ENCODE data around the gene APOC1. TPM values are rescaled to one million over a fixed set of nuclear protein-coding genes. Genes with fewer than 3 reads are reported as not detected.
A peak's percentile ranks its signal among the peaks of the same experiment; 100 is the strongest.

The APOC1 gene
- total and polyA plus RNA-seq, 4 donors, result 14.0 to 1,030 (median 217) TPM

GRCh38 chr19:44954649-44955504, 40.5 kb downstream of the APOC1 start, which contains the start of gene CLPTM1:
CLPTM1 (plus strand) TSS chr19:44955380; CDS start chr19:44955396, 16 bp downstream.
- H3K36me3 ChIP-seq (ENCODE audit: control insufficient read depth in 4 of 4, insufficient read depth in 4 of 4, low read length in 4 of 4), result peaks cover 0 to 5% (median 4%) of the 10 kb centered on the region in 4 donors
- DNase-seq (peak; percentile 97 to 99 (median 98)), ATAC-seq (ENCODE audit: insufficient read depth, low FRiP score) (peak; percentile 97)
- H3K27me3 ChIP-seq (ENCODE audit: control insufficient read depth in 3 of 3, insufficient read depth in 3 of 3, low read length in 2 of 3), result no peaks in the 10 kb centered on the region
- H3K27ac ChIP-seq (ENCODE audit: low read depth in 1 of 2, low read length in 1 of 2), result peak within 1 kb of the TSS; percentile 84 to 98
- no peaks in the 10 kb centered on the region for H3K9me3 ChIP-seq (ENCODE audit: control insufficient read depth in 4 of 4, insufficient read depth in 3 of 4, low read length in 3 of 4)
- H3K4me1 ChIP-seq (ENCODE audit: control insufficient read depth in 5 of 5, insufficient read depth in 5 of 5, low read length in 5 of 5), result peaks cover 0 to 26% (median 6%) of the 10 kb centered on the region in 5 donors
- peak within 1 kb of the TSS; percentile 88 to 95 for H3K9ac ChIP-seq (ENCODE audit: insufficient read depth in 1 of 2, low read length in 2 of 2)
- peak within 1 kb of the TSS; percentile 100 for H3K4me3 ChIP-seq
- 0% methylated on average over 49 to 65 of the region's 65 CpGs for WGBS, 2 donors
- TF ChIP-seq, protein P1, sequence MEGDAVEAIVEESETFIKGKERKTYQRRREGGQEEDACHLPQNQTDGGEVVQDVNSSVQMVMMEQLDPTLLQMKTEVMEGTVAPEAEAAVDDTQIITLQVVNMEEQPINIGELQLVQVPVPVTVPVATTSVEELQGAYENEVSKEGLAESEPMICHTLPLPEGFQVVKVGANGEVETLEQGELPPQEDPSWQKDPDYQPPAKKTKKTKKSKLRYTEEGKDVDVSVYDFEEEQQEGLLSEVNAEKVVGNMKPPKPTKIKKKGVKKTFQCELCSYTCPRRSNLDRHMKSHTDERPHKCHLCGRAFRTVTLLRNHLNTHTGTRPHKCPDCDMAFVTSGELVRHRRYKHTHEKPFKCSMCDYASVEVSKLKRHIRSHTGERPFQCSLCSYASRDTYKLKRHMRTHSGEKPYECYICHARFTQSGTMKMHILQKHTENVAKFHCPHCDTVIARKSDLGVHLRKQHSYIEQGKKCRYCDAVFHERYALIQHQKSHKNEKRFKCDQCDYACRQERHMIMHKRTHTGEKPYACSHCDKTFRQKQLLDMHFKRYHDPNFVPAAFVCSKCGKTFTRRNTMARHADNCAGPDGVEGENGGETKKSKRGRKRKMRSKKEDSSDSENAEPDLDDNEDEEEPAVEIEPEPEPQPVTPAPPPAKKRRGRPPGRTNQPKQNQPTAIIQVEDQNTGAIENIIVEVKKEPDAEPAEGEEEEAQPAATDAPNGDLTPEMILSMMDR (IDR thresholded peaks at IDR 0.05; ENCODE audit: control extremely low read depth, extremely low read depth), result no peak

DNA sequence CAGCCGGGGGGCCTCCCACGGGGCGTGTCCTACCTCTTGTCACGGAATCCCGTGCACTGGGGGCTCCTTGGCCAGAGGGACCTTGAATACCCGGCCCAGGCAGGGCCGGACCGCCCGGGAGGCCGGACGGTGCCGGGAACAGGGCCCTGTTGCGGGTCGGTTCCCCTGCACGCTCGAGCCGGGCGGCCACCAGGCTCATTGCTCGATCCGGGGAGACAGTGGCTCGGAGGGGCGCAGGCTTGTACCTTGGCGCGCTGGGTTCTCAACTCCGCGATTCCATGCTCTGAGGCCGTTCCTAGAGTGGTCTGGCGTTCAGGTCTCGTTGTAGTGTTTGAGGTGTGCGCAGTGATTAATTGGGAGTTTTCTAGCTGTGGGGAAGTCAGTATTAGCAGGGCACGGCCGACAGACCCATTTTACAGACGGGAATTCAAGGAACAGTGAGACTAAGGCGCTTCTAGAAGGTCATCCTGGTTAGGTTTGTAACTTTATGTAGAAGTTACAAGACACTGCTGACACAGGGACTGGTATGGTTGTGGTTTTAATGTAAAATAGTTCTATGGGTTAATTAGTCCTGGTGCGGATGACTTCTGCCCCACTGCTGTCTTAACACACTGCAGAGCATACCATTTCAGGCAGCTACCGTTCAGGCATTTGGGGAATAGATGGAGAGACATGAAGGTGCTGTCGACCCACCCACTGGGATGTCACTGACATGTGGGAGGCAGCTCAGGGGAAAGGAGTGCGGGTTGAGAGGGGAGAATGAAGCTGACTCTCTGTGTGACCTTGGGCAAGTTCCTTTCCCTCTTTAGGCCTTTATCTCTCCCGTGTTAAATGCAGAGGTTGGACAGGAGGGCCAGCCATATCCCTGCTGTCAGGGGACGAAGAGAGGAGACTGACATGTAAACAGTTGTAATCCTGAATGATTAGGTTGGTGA, 41.4 kb downstream of the APOC1 start:
- H3K36me3 ChIP-seq (ENCODE audit: control insufficient read depth in 4 of 4, insufficient read depth in 4 of 4, low read length in 4 of 4), result peaks cover 0 to 3% (median 1%) of the 10 kb centered on the region in 4 donors
- TF ChIP-seq, protein P1 (IDR thresholded peaks at IDR 0.05; ENCODE audit: control extremely low read depth, extremely low read depth), result no peak
- peak overlapping the region; percentile 69 to 82 for H3K27ac ChIP-seq (ENCODE audit: low read depth in 1 of 2, low read length in 1 of 2)
- H3K9me3 ChIP-seq (ENCODE audit: control insufficient read depth in 4 of 4, insufficient read depth in 3 of 4, low read length in 3 of 4), result no peaks in the 10 kb centered on the region
- peaks cover 0 to 26% (median 6%) of the 10 kb centered on the region in 5 donors for H3K4me1 ChIP-seq (ENCODE audit: control insufficient read depth in 5 of 5, insufficient read depth in 5 of 5, low read length in 5 of 5)
- DNase-seq (peak in 1 of 3 donors; percentile 2), ATAC-seq (ENCODE audit: insufficient read depth, low FRiP score) (peak; percentile 7)
- H3K27me3 ChIP-seq (ENCODE audit: control insufficient read depth in 3 of 3, insufficient read depth in 3 of 3, low read length in 2 of 3), result no peaks in the 10 kb centered on the region
- peak overlapping the region; percentile 82 to 88 for H3K9ac ChIP-seq (ENCODE audit: insufficient read depth in 1 of 2, low read length in 2 of 2)
- H3K4me3 ChIP-seq, result peak overlapping the region; percentile 100
- 3 to 5% methylated on average over 37 to 40 of the region's 40 CpGs for WGBS, 2 donors

- Histone ChIP-seq H3K4me3 (no peak overlapping the region), H3K27me3 (ENCODE audit: control insufficient read depth in 3 of 3, insufficient read depth in 3 of 3, low read length in 2 of 3) (no peaks in the 10 kb centered on the region), H3K4me1 (ENCODE audit: control insufficient read depth in 5 of 5, insufficient read depth in 5 of 5, low read length in 5 of 5) (peaks cover 0 to 20% (median 6%) of the 10 kb centered on the region in 5 donors), H3K36me3 (ENCODE audit: control insufficient read depth in 4 of 4, insufficient read depth in 4 of 4, low read length in 4 of 4) (peaks cover 2 to 8% (median 4%) of the 10 kb centered on the region in 4 donors), H3K9me3 (ENCODE audit: control insufficient read depth in 4 of 4, insufficient read depth in 3 of 4, low read length in 3 of 4) (no peaks in the 10 kb centered on the region), H3K27ac (ENCODE audit: low read depth in 1 of 2, low read length in 1 of 2) (no peak overlapping the region), H3K9ac (ENCODE audit: insufficient read depth in 1 of 2, low read length in 2 of 2) (no peak overlapping the region)
- TF ChIP-seq, protein P1 (IDR thresholded peaks at IDR 0.05; ENCODE audit: control extremely low read depth, extremely low read depth), result no peak
- 82 to 84% methylated on average over 7 of the region's 7 CpGs for WGBS, 2 donors
- no peak for ATAC-seq (ENCODE audit: insufficient read depth, low FRiP score)
- DNase-seq, result no peak
Observed at GRCh38 chr19:44957526-44957925, 43.1 kb downstream of the APOC1 start.

Data from lung (tissue), 12 donors.